Neutrophil (primary cell): ENCODE results near the gene ACE2.

ENCODE experiments used
- H3K27ac ChIP-seq: fragments of 200-600 bp; sonication (generic); 2 replicates; pipeline ENCODE4 v1.5.1; 2016; ENCODE audit warnings: mild to moderate bottlenecking, moderate library complexity
- H3K27me3 ChIP-seq: fragments of 200-600 bp; sonication (generic); 2 replicates; pipeline ENCODE4 v1.6.0; 2016; ENCODE audit warnings: mild to moderate bottlenecking
- H3K36me3 ChIP-seq: fragments of 200-600 bp; sonication (generic); 2 replicates; pipeline ENCODE4 v1.5.1; 2017
- H3K4me1 ChIP-seq, 2 experiments: fragments of 200-600 bp in 1 of 2; sonication (generic) in 1 of 2; 1 replicate in 1 of 2; 2 replicates in 1 of 2; pipeline versions ENCODE4 v1.5.1 to v1.6.1; 2013 to 2016; ENCODE audit warnings: low read depth in 1 of 2, low read length in 1 of 2, mild to moderate bottlenecking in 1 of 2, moderate library complexity in 1 of 2; ENCODE audit not compliant: control insufficient read depth in 1 of 2, insufficient read depth in 1 of 2
- H3K4me3 ChIP-seq, 2 experiments: fragments of 200-600 bp in 1 of 2; sonication (generic) in 1 of 2; 1 replicate in 1 of 2; 2 replicates in 1 of 2; pipeline ENCODE4 v1.5.1; 2013 to 2016; ENCODE audit warnings: low read depth in 1 of 2, low read length in 1 of 2, mild to moderate bottlenecking in 1 of 2, moderate library complexity in 1 of 2
- H3K9me3 ChIP-seq: fragments of 200-600 bp; sonication (generic); 2 replicates; pipeline ENCODE4 v1.5.1; 2016
- CTCF ChIP-seq: fragments of 200-600 bp; sonication (generic); IDR thresholded peaks from 2 replicates; pipeline ENCODE4 v1.5.1; 2016; ENCODE audit warnings: antibody characterized with exemption

The ACE2 gene

GRCh38 chrX:15579778-15580747 lies 20.7 kb downstream of the ACE2 start:
- no peak overlapping the region for H3K4me3 ChIP-seq
- H3K27ac ChIP-seq, result no peak overlapping the region

DNA sequence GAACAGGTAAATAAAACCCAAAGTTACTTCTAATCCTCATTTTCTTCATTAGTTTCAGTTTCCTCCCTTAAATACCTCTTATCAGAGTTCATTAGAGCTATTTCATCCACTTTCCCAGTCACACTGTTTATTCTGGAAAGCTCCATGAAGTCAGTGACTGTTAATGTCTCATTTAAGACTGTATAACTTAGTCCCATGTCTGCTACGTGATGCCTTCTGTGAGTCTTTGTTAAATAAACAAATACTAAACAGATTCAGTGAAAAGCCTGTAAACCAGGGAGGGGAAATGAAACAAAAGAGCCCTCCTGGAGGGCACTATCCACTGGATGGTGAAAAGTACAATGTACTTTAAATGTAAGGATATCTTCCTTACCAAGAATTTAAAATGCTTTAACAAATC lies 24.7 kb downstream of the ACE2 start:
- H3K4me1 ChIP-seq, result no peaks in the 10 kb centered on the region
- H3K4me3 ChIP-seq, result no peak overlapping the region
- H3K27me3 ChIP-seq, result no peaks in the 10 kb centered on the region
- H3K27ac ChIP-seq, result no peak overlapping the region
- no peaks in the 10 kb centered on the region for H3K9me3 ChIP-seq
- H3K36me3 ChIP-seq, result no peaks in the 10 kb centered on the region
- TF ChIP-seq CTCF, result no peak

More at GRCh38 chrX:15579778-15580747, 20.7 kb downstream of the ACE2 start:
- Histone ChIP-seq H3K9me3 (no peaks in the 10 kb centered on the region), H3K4me1 (no peaks in the 10 kb centered on the region), H3K36me3 (no peaks in the 10 kb centered on the region), H3K27me3 (no peaks in the 10 kb centered on the region)
- no peak for TF ChIP-seq CTCF

- H3K36me3 ChIP-seq, result no peaks in the 10 kb centered on the region
- no peaks in the 10 kb centered on the region for H3K4me1 ChIP-seq
- TF ChIP-seq CTCF, result no peak
- no peak overlapping the region for H3K27ac ChIP-seq
- no peaks in the 10 kb centered on the region for H3K27me3 ChIP-seq
- no peak overlapping the region for H3K4me3 ChIP-seq
- no peaks in the 10 kb centered on the region for H3K9me3 ChIP-seq
Measured at GRCh38 chrX:15574017-15574416, 26.7 kb downstream of the ACE2 start.

DNA sequence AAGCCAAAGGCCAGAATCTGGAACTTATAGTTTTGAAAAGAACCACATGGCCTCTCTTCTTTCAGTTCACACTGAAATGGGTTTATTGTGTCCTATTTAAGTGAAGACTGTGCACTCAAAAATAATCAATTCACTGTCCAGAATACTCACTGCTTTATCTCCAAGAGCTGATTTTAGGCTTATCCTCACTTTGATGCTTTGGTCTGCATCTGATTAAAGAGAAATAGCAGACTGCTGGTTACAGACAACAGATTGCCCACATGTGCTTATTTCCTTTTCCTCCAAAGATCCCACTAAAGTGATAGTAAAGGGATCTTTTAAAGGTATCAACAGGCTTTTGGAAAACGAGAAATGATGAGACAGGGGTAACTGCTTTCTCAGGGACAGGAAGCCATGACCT lies 30.6 kb downstream of the ACE2 start:
- no peak overlapping the region for H3K27ac ChIP-seq
- no peak overlapping the region for H3K4me3 ChIP-seq
- H3K36me3 ChIP-seq, result no peaks in the 10 kb centered on the region
- no peaks in the 10 kb centered on the region for H3K27me3 ChIP-seq
- TF ChIP-seq CTCF, result no peak
- peaks cover 0 to 1% of the 10 kb centered on the region in 2 experiments for H3K4me1 ChIP-seq
- H3K9me3 ChIP-seq, result no peaks in the 10 kb centered on the region

GRCh38 chrX:15567886-15568616 lies 32.7 kb downstream of the ACE2 start:
- H3K4me3 ChIP-seq, result no peak overlapping the region
- no peaks in the 10 kb centered on the region for H3K27me3 ChIP-seq
- no peaks in the 10 kb centered on the region for H3K9me3 ChIP-seq
- no peak overlapping the region for H3K27ac ChIP-seq
- TF ChIP-seq CTCF, result no peak
- peaks cover 6 to 7% of the 10 kb centered on the region in 2 experiments for H3K4me1 ChIP-seq
- no peaks in the 10 kb centered on the region for H3K36me3 ChIP-seq
